GM08714 (cell line): ENCODE data around the gene PRKCD.
"Not testable (repeated sequence)": the region's sequence is repeated elsewhere in the genome, so short reads cannot be mapped to it uniquely, and the experiment has no call there.

Experiments
- H3K4me3 ChIP-seq: fragments of 200-500 bp; sonication (Bioruptor generic); 2 replicates; pipeline ENCODE4 v1.5.1; 2014; ENCODE audit warnings: mild to moderate bottlenecking, low read length, inconsistent platforms
- ZNF274 ChIP-seq: IDR thresholded peaks from 2 replicates; pipeline ENCODE4 v1.6.1; 2012; ENCODE audit warnings: mild to moderate bottlenecking, low read depth, low read length

The PRKCD gene

DNA sequence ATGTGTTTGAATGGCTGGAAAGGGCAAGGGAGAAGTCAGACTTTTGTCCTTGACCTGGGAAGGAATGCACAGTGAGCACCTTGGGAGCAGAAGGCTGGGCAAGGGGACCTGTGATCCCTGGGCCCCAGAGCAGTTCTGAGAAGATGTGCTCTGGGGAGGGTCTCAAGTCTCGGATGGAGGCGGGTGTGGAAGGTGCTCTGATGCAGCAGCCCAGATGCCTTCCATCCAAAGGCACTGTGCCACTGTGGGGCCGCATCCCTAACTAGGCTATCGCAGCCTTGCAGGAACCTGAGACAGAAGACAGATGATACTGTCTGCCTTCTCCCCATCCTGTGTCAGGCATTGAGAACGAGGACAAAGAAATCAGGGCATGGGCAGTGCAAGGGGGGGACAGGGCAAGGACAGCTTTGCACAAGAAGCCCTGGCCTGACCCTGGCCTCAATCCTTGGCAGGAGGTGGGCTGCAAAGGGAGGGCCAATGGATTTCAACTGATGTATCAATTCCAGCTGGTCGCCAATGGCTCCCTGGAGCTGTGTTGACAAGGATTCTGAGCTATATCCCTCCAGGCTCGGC lies 14.6 kb upstream of the PRKCD start:
- no peak for TF ChIP-seq ZNF274
- no peak overlapping the region for H3K4me3 ChIP-seq

DNA sequence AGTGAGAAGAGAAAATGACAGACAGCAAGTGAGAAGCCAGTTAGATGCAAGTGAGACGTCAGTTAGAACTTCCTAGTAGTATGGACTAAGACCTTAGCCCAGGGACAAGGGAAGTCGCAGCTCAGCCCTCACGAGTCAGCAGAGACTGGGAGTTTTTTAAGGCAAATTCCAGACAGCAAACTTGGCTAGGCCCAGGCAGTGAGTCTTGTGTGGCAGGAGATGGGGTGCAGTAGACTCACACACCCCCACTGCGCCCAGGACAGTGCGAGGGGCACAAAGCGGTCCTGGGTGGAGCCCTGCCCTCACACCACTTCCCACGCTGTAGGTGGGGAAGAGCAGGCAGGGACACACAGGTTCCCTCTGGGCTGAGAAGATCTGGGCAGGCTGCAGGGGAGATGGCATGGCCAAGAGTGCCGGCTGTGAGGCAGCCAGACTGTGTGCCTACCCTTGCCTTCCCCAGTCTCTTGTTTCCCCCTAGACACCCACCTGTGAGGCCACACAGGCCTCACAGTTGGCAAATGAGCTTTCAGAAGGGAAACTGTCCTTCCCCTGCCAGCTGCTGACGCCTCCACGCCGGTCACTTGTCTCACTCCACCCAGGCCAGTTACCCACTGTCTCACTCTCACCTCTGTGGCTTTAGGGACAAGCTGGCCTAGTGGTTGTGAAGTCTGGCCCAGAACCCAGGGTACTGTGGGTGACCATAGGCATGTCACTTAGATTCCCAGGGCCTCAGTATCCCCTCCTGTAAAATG lies 13.7 kb upstream of the PRKCD start:
- TF ChIP-seq ZNF274: no peak
- no peak overlapping the region for H3K4me3 ChIP-seq

DNA sequence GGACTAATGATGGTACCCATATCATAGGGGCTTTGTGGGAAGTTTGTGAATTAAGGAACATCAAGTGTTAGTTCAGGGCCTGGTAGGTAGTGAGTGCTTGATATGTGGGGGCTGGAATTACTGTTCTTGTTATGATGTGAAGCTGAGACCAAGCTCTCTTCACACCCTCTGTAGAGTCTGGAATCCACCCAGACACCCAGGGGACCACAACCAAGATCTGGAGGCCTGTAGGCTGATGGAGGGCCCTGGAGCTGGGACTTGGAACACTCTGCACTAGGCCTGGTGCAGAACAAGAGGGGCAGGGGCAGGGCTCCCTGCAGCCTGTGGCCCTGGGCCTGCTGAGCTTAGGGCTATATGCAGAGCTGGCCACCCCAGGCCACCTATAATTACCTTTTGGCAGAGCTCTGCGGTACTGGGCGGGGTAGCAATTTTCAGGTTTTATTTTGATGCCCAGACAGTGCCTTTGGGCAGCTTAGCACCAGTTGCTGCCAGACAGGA lies 13.1 kb upstream of the PRKCD start:
- no peak overlapping the region for H3K4me3 ChIP-seq
- no peak for TF ChIP-seq ZNF274

DNA sequence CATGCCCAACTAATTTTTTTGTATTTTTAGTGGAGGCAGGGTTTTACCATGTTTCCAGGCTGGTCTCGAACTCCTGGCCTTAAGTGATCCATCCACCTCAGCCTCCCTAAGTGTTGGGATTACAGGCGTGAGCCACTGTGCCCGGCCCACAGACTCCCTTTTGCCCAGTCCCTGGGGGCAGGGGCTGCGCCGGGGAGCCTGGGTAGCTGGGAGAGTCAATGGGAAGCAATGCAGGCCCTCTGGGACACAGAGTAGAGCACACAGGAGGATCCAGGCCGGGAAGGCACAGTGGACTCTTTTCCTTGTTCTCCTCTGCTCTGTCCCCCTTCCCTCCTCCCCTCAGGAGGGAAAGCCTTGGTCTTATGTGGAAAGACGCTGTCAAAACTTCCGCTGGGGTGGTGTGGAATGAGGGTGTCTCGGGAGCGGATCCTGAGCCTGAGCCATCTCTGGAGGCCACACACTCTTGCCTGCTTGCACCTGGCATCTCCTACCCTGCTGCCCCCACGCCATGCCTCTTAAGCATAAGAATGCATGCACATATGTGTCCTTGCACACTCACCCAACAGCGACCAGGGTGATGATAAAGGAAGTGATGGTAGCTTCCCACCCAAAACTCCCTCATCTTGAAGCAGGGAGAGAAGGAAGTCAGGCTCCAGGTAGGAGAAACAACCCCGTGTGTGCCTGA lies 11.9 kb upstream of the PRKCD start:
- H3K4me3 ChIP-seq: no peak overlapping the region
- no peak for TF ChIP-seq ZNF274

DNA sequence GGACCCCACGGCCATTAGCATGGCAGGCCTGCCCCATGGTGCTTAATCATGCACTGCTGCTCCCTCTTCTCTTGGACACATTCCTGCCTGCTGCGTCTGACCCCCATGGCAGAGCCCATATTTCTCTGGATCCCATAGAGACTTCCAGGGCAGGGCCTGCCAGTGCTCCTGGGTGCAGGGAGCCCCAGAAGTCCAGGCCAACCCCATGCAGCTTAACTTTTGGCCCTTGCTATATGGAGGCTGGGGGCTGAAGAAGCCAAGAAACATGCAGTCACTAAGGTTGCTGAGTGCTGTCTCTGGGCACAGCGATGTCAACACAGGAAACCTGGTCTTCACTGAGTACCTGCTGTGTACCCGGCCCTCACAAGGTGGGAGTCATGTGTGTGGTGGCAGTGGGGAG lies 11.3 kb upstream of the PRKCD start:
- no peak for TF ChIP-seq ZNF274
- no peak overlapping the region for H3K4me3 ChIP-seq

DNA sequence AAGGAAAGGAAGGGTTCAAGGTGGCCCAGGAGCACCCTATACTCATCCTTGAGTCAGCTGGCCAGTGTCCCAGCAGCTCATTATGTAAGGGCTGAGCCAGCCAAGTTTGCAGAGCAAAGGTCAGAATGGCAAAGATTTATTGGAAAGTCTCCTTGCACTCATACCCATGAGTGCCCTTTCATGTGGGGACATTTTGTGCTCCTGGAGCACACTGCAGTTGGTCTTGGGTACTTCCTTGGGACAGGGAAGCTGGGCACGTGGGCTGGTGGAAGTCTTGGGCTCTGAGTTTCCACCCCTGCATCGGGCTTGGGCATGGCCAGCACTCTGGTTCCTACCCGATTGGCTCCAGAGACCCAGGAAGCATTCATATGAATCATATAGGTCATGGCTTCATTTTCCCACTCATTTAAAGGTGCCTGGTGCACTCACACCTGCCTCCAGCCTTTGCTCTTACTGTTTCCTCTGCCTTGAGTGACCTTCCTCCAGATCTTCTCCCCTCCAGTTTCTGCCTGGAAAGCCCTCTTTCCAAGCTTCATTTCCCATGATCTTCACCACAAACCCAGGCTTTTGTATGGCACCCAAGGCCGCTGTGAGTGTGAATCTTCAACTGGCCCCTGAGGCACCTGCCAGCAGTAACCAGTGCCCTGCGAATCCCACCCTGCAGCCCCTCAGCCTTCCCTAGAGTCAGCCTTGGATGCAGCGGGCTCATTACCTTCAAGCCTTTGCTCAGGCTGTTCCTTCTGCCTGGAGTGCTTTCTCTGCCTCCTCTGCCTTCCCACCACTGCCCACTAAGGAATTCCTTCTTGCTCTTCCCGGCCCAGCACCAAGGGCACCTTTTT lies 10.5 kb upstream of the PRKCD start:
- TF ChIP-seq ZNF274: no peak
- no peak overlapping the region for H3K4me3 ChIP-seq

DNA sequence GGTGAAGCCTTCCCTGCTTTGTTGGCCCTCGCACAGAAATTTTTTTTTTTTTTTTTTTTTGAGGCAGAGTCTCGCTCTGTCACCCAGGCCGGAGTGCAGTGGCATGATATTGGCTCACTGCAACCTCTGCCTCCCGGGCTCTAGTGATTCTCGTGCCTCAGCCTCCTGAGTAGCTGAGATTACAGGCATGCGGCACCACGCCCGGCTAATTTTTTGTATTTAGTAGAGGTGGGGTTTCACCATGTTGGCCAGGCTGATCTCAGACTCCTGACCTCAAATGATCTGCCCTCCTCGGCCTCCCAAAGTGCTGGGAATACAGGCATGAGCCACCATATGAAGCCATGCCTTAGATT lies 9.9 kb upstream of the PRKCD start:
- not testable (repeated sequence) for H3K4me3 ChIP-seq

DNA sequence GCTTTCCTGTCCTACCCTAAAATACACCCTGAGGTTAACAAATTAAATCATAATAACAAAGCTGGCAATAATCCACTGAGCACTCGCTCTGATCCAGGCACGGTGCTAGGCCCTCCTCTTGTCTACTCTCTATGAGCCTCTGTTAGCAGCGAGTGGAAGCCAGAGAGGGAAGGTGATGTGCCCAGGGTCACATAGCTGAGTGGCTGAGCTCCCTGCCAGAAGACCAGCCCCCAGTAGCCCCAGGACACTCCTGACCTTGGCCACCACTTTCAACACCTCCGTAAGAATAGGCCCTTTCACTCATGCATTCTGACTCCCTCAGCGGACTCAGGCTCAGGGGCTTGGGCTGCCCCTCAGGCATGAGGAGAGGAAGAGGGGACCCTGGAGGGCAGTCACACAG lies 9.5 kb upstream of the PRKCD start:
- H3K4me3 ChIP-seq: no peak overlapping the region
- TF ChIP-seq ZNF274: no peak

DNA sequence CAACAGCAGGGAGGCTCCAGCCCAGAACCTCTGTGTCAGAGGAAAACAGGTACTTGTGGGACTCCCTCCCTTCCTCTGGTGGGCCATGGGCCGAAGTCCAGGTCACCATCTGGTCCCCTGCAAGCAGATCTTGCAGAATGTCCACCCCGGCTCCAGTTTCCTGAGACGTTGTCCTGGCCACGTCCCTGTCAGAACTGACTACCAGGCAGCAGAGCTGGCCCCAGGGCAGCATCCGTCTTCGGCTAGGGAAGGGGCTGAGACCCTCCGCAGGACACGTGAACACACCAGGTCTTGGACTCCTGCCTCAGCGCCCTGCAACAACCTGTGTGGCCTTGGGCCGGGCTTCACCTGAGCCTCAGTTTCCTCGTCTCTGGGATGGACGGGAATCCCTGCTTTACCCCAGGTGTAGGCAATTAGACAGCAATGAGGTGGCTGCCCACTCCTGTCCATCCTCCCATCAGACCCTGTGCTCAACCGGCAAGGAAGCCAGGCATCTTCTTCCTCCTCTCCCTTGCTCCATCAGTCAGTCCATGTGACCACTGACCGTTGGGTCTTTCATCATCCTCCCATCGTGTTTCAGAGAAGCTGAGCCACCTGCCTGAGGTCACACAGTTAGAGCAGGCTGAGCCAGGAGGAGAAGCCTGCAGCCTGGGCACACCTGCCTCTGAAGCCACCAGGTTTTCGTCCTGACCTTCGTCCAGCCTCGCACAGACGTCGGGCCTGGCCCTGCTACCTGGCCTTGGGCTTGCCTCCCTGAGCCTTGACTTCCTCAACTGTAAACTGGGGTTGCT lies 8.9 kb upstream of the PRKCD start:
- TF ChIP-seq ZNF274: no peak

DNA sequence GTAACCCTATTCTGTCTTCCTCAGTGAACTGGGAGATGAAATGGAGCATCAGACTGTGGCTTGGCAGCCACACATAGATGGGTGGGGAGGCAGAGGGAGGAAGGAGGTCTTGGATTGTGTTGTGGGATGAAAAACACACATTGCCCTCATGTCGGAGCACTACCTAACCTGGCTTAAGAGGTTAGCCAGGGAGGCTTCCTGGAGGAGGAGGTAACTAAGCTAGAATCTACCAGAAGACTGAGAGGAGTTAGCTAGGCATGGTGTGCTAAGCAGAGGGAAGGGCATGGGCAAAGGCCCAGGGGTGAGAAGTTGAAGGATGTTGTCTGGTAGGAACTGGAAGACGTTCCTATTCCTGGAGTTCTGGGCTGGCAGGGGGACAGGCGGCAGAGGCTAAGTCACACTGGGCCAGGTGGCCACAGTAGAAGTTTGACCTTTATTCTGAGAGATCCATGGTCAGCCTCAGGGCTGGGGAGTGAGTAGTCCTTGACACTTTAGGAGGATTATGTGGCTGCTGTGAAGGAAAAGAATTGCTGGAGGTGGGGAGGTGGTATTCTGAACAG lies 7.7 kb upstream of the PRKCD start:
- TF ChIP-seq ZNF274: no peak
- H3K4me3 ChIP-seq: no peak overlapping the region

More for the DNA sequence above, 8.9 kb upstream of the PRKCD start:
- H3K4me3 ChIP-seq: no peak overlapping the region

DNA sequence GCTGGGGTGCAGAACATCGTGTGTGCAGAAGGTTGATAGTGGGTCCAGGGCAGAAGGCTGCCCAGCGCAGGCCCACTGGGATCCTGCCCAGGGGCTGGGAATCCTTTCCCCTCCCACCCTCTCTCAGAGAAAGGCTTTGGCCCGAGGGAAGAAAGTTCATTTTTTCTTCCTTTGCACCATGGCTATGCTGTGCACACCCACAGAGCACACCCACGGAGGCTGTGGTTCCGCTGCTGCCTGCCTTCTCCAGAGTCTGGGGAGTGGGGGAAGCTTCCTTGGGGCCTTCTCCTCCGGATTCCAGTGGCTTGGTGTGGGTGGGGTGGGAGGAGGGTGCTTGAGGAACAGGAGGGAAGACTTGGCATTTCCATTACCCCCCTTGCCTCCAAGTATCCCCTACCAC lies 7.0 kb upstream of the PRKCD start:
- no peak for TF ChIP-seq ZNF274
- no peak overlapping the region for H3K4me3 ChIP-seq

DNA sequence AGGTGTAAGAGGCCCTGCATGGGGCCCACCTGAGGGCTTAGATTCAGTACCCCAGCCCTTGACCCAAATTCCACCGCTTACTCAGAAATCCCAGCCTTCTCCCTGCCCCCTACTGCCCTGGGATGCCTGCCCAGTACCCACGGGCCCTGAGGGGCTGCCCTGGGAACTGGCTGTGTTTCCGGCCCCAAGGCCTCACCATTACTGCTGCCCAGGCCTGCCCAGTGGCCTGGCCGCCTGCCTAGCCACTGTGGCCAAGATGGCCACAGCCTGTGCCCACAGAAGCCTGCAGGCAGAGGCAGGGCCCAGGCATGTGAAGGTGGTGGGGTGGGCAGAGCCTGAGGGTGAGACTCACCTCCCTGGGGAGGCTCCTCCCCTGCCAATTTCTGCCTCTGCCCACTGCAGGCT lies 6.1 kb upstream of the PRKCD start:
- TF ChIP-seq ZNF274: no peak
- H3K4me3 ChIP-seq: no peak overlapping the region

DNA sequence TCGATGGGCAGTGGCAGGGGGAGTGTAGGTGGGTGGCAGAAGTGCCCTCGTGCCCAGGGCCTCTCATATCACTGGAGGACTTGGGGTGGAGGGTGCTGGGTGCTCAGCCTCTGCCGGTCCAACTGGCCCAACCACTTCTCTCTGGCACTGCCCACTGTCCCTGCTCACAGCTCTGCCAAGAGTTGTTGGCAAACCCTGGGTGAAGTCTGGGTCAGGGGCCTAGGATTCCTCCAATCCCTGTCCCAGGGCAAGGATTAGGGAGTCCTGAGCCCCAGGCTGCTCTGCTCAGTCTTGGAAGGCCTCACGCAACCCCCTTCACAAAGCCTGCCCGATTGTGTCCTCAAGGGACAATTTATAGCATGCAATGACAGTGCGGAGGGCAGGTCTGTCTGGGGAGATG lies 5.2 kb upstream of the PRKCD start:
- H3K4me3 ChIP-seq: no peak overlapping the region
- no peak for TF ChIP-seq ZNF274

DNA sequence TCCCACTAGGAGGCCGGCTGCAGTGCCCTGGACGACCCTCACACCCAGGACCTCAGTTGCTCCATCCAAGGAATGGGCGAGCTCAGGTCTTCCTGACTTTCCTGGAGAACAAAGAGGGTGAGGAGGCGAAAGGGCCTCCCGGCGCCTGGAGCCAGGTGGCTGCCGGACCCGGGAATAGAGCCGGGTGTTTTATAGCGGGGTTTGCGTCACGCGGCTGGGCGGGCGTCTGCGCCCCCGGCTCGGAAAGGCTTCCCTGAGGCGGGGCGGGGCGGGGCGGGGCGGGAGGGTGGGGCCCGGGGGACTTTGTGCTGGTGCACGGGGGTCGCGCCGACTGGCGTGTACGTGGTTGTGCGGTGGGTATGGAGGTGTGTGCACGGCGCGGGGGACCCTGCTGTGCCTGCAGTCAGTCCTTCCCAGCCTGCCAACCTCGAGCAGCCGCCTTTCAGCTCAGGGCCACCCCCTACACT lies 4.6 kb upstream of the PRKCD start:
- H3K4me3 ChIP-seq: no peak overlapping the region
- no peak for TF ChIP-seq ZNF274
